Loucy (cell line): ENCODE results near the gene LAPTM5.

Experiments used
- H2AFZ ChIP-seq: fragments of 200-600 bp; sonication (generic); 2 replicates; pipeline ENCODE4 v1.6.0; 2016; ENCODE audit warnings: antibody characterized with exemption, mild to moderate bottlenecking, low read length, moderate library complexity
- H3F3A ChIP-seq: fragments of 200-600 bp; 2 replicates; pipeline ENCODE4 v1.6.0; 2016; ENCODE audit warnings: antibody characterized with exemption, low read depth, mild to moderate bottlenecking
- H3K27me3 ChIP-seq: fragments of 200-600 bp; sonication (generic); 2 replicates; pipeline ENCODE4 v1.6.1; 2014; ENCODE audit warnings: low read length, mild to moderate bottlenecking; ENCODE audit not compliant: insufficient read depth, poor library complexity, severe bottlenecking
- H3K36me3 ChIP-seq: fragments of 200-600 bp; sonication (generic); 2 replicates; pipeline ENCODE4 v1.6.1; 2016; ENCODE audit warnings: low read length; ENCODE audit not compliant: insufficient read depth
- H3K4me1 ChIP-seq: fragments of 200-600 bp; sonication (generic); 2 replicates; pipeline ENCODE4 v1.5.1; 2014; ENCODE audit warnings: low read length, mild to moderate bottlenecking; ENCODE audit not compliant: insufficient read depth, poor library complexity, severe bottlenecking
- H3K4me2 ChIP-seq: fragments of 200-600 bp; sonication (generic); 2 replicates; pipeline ENCODE4 v1.6.0; 2014; ENCODE audit warnings: antibody characterized with exemption, low read length, low read depth, mild to moderate bottlenecking; ENCODE audit not compliant: poor library complexity, severe bottlenecking
- H3K4me3 ChIP-seq: fragments of 200-600 bp; sonication (generic); 2 replicates; pipeline ENCODE4 v1.5.1; 2014; ENCODE audit warnings: low read length, mild to moderate bottlenecking, mixed read lengths; ENCODE audit not compliant: poor library complexity, severe bottlenecking
- H3K79me2 ChIP-seq: fragments of 200-600 bp; sonication (generic); 2 replicates; pipeline ENCODE4 v1.6.1; 2014; ENCODE audit warnings: low read length; ENCODE audit not compliant: insufficient read depth
- H3K9ac ChIP-seq: fragments of 200-600 bp; sonication (generic); 2 replicates; pipeline ENCODE4 v1.6.0; 2014; ENCODE audit warnings: mild to moderate bottlenecking, low read depth, low read length, moderate library complexity; ENCODE audit not compliant: poor library complexity, severe bottlenecking
- H3K9me2 ChIP-seq: fragments of 200-600 bp; sonication (generic); replicated peaks from 2 replicates; pipeline ENCODE4 v1.6.1; 2016; ENCODE audit warnings: low read depth, low read length, mixed read lengths
- H3K9me3 ChIP-seq: fragments of 200-600 bp; sonication (generic); 2 replicates; pipeline ENCODE4 v1.6.1; 2014; ENCODE audit warnings: mild to moderate bottlenecking, antibody characterized with exemption, low read length, low read depth; ENCODE audit not compliant: insufficient read depth
- H4K20me1 ChIP-seq: fragments of 200-600 bp; sonication (generic); 2 replicates; pipeline ENCODE4 v1.6.0; 2014; ENCODE audit warnings: antibody characterized with exemption, low read length, mild to moderate bottlenecking; ENCODE audit not compliant: insufficient read depth, poor library complexity, severe bottlenecking
- CTCF ChIP-seq: fragments of 200-600 bp; sonication (generic); conservative IDR thresholded peaks from 2 replicates; pipeline ENCODE4 v1.5.1; 2014; ENCODE audit warnings: mild to moderate bottlenecking, antibody characterized with exemption, low read length
- EZH2phosphoT487 ChIP-seq: fragments of 200-600 bp; IDR thresholded peaks from 2 replicates; pipeline ENCODE4 v1.6.1; 2018; ENCODE audit warnings: antibody characterized with exemption, mild to moderate bottlenecking, moderate library complexity, borderline replicate concordance

LAPTM5 gene

DNA sequence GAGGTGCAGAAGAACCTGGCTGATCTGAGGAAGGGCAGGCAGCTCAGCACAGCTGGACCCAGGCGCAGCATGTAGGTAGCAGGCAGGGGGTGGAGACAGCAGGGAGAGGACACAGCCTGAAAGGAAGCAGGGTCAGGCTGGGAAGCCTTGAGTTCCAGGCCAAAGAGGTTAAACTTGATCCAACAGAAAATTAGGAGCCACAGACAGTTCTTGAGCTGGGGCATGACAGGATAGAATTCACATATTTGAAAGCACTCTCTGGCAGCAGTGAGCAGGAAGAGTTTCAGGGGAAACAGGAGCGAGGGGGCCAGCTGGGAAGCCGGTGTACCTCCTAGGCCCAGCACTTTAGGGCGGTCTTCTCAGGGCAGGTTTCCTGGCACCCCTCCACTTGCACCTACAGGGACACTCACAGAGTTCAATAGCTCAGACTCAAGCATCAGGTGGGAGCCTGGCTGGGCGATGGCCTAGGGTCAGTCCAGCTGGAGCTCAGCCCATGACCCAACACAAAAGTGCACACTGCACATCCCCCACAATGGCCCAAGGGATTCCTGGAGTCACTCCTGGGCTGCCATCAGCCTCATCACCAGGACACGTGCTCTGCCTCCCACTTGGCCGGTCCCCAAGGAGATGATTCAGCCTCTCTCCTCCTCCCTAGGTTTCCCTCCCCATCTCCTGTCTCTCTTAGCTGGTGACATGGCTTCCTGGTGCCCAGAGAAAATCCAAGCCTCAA is 56.9 kb downstream of the LAPTM5 start:
- no peaks in the 10 kb centered on the region for H3F3A ChIP-seq
- no peak overlapping the region for H3K4me2 ChIP-seq
- H4K20me1 ChIP-seq: no peaks in the 10 kb centered on the region
- no peaks in the 10 kb centered on the region for H3K9me2 ChIP-seq
- H3K9me3 ChIP-seq: no peaks in the 10 kb centered on the region
- no peak overlapping the region for H3K9ac ChIP-seq
- H3K4me1 ChIP-seq: no peaks in the 10 kb centered on the region
- no peaks in the 10 kb centered on the region for H3K36me3 ChIP-seq
- H2AFZ ChIP-seq: no peak overlapping the region
- TF ChIP-seq CTCF (no peak), EZH2phosphoT487 (no peak)
- H3K79me2 ChIP-seq: no peaks in the 10 kb centered on the region
- no peak overlapping the region for H3K4me3 ChIP-seq
- H3K27me3 ChIP-seq: no peaks in the 10 kb centered on the region

GRCh38 chr1:30699762-30700161 is 57.8 kb downstream of the LAPTM5 start:
- Histone ChIP-seq H4K20me1 (no peaks in the 10 kb centered on the region), H3K9ac (no peak overlapping the region), H3K4me2 (no peak overlapping the region), H3K27me3 (no peaks in the 10 kb centered on the region), H3F3A (no peaks in the 10 kb centered on the region), H3K36me3 (no peaks in the 10 kb centered on the region), H3K4me1 (no peaks in the 10 kb centered on the region), H3K4me3 (no peak overlapping the region), H2AFZ (no peak overlapping the region), H3K9me2 (no peaks in the 10 kb centered on the region), H3K79me2 (no peaks in the 10 kb centered on the region), H3K9me3 (no peaks in the 10 kb centered on the region)
- TF ChIP-seq CTCF (no peak), EZH2phosphoT487 (no peak)

DNA sequence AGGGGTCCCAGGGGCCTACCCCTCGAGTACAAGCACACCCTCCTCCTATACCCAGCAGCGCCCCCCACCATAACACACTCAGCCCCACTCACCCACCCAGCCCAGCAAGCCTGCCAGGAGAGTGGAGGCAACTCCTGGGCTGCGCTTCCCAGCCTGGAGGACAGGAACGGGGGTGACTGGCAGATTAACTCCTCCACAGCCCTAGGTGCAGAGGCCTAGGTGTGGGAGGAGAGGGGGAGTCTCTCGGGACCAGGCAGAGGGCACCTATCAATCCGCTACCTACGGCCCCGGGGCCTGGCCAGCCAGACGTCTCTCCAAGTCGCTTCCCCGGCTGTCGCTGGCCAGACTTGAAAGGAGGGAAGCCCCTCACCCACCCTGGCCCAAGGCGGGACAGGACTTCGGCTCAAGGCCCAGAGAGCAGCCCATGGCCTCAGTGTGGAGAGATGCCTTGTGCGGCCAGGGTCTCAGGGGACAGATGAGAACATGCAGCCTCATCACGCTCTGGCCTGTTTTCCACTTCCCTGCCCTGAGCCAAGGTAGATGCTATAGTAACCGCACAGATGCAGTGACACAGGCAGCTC is 59.1 kb downstream of the LAPTM5 start:
- H3K4me2 ChIP-seq: no peak overlapping the region
- TF ChIP-seq CTCF (no peak), EZH2phosphoT487 (no peak)
- H2AFZ ChIP-seq: no peak overlapping the region

More for the DNA sequence above, 59.1 kb downstream of the LAPTM5 start:
- no peaks in the 10 kb centered on the region for H3K9me2 ChIP-seq
- no peak overlapping the region for H3K4me3 ChIP-seq
- H3K79me2 ChIP-seq: no peaks in the 10 kb centered on the region
- no peak overlapping the region for H3K9ac ChIP-seq
- H4K20me1 ChIP-seq: no peaks in the 10 kb centered on the region
- H3K4me1 ChIP-seq: no peaks in the 10 kb centered on the region
- H3K27me3 ChIP-seq: no peaks in the 10 kb centered on the region
- no peaks in the 10 kb centered on the region for H3K36me3 ChIP-seq
- no peaks in the 10 kb centered on the region for H3K9me3 ChIP-seq
- H3F3A ChIP-seq: no peaks in the 10 kb centered on the region
